Skeletal muscle satellite cell (primary cell): ENCODE measurements around the gene KEAP1. TPM values are rescaled to one million over a fixed set of nuclear protein-coding genes. Genes with fewer than 3 reads are reported as not detected.

Experiments used
- small RNA-seq: library from RNA; depleted of rRNA; stranded (forward); fragments of <200 nt; gene quantifications from one replicate; pipeline ENCODE3, GENCODE V24; 2012

Gene KEAP1

Small RNA genes lying within 50 kb of the gene (small RNA-seq; reads per million reads assigned to genes)
- gene MIR1238 (not detected), gene RNU7-140P (not detected)
